ENCODE data around the gene KPNA3.

KPNA3 gene

DNA sequence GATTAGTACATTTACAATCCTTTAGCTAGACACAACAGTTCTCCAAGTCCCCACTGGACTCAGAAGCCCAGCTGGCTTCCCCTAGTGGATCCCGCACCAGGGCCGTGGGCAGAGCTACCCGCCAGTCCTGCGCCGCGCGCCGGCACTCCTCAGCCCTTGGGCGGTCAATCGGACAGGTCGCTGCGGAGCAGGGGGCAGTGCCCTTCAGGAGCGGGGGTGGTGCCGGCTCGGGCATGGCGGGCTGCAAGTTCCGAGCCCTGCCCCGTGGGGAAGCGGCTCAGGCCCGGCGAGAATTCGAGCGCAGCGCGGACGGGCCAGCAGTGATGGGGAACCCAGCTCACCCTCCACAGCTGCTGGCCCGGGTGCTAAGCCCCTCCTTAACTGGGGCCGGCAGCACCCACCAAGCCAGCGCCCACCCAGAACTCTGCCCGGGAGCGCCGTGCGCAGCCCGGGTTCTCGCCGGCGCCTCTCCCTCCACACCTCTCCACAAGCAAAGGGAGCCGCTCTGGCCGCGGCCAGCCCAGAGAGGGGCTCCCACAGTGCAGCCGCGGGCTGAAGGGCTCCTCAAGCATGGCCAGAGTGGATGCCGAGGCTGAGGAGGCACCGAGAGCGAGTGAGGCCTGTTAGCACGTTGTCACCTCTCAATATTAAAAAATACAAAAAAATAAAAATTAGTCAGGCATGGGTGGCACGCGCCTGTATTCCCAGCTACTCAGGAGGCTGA, 114.1 kb downstream of the KPNA3 start:
- Histone ChIP-seq H2AFZ (ENCODE audit: low read length) (no peak overlapping the region), H3K79me2 (ENCODE audit: insufficient read depth, low read length) (peaks cover 70% of the 10 kb centered on the region), H3K4me3 (ENCODE audit: low read length, poor library complexity, severe bottlenecking) (no peak overlapping the region), H3K4me1 (ENCODE audit: insufficient read depth, low read length, poor library complexity, severe bottlenecking) (peaks cover 3% of the 10 kb centered on the region), H3K9ac (ENCODE audit: low read depth, low read length, poor library complexity, severe bottlenecking) (no peak overlapping the region), H3K9me2 (replicated peaks; ENCODE audit: low read depth, low read length) (no peaks in the 10 kb centered on the region), H3K36me3 (ENCODE audit: insufficient read depth, low read length) (peaks cover 10% of the 10 kb centered on the region; the same call in 1 of the 2 replicates), H3K4me2 (ENCODE audit: low read depth, low read length, poor library complexity, severe bottlenecking) (no peak overlapping the region), H3F3A (ENCODE audit: low read depth) (no peaks in the 10 kb centered on the region), H3K9me3 (ENCODE audit: insufficient read depth, low read depth, low read length) (no peaks in the 10 kb centered on the region), H3K27me3 (ENCODE audit: insufficient read depth, low read length, poor library complexity, severe bottlenecking) (no peaks in the 10 kb centered on the region), H4K20me1 (ENCODE audit: insufficient read depth, low read length, poor library complexity, severe bottlenecking) (peaks cover 38% of the 10 kb centered on the region)
- TF ChIP-seq, protein P1, sequence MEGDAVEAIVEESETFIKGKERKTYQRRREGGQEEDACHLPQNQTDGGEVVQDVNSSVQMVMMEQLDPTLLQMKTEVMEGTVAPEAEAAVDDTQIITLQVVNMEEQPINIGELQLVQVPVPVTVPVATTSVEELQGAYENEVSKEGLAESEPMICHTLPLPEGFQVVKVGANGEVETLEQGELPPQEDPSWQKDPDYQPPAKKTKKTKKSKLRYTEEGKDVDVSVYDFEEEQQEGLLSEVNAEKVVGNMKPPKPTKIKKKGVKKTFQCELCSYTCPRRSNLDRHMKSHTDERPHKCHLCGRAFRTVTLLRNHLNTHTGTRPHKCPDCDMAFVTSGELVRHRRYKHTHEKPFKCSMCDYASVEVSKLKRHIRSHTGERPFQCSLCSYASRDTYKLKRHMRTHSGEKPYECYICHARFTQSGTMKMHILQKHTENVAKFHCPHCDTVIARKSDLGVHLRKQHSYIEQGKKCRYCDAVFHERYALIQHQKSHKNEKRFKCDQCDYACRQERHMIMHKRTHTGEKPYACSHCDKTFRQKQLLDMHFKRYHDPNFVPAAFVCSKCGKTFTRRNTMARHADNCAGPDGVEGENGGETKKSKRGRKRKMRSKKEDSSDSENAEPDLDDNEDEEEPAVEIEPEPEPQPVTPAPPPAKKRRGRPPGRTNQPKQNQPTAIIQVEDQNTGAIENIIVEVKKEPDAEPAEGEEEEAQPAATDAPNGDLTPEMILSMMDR (conservative IDR thresholded peaks at IDR 0.05; ENCODE audit: low read length), result no peak
- TF ChIP-seq EZH2phosphoT487 (IDR thresholded peaks at IDR 0.05; ENCODE audit: borderline replicate concordance), result no peak

DNA sequence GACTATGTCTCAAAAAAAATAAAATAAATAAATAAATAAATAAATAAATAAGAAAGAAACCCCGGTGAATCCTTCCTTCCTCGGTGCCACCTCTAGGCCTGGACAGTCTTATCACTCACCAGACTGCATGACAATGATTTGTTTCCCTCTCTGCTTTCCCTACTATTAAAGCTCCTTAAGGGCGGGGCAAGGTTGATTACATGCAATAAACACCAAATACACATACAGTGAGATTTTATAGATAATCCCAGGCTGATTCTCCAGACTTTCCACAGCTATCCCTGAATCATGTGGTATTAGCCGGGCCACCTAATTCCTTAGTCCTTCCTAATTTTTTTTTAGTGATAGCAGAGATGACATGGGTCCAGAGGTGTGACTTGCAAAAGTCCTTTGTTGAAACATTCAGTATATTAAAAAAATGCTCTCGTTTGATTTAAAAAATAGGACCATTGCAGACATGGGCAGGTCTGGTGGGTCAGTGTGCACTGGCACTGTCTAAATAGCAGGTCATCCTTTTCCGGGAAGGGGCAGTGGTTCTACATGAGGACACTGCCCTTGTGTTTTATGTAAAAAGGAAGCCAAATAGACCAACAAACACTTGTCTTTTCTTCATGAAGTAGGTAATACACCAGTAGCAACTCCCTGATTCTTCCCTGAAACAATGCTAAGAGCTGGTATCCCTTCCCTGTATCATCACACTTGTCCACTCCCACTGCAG, 115.7 kb downstream of the KPNA3 start:
- Histone ChIP-seq H3F3A (ENCODE audit: low read depth) (no peaks in the 10 kb centered on the region), H3K9ac (ENCODE audit: low read depth, low read length, poor library complexity, severe bottlenecking) (no peak overlapping the region), H3K36me3 (ENCODE audit: insufficient read depth, low read length) (peaks cover 10% of the 10 kb centered on the region; the same call in 1 of the 2 replicates), H3K79me2 (ENCODE audit: insufficient read depth, low read length) (peaks cover 58% of the 10 kb centered on the region), H3K4me3 (ENCODE audit: low read length, poor library complexity, severe bottlenecking) (no peak overlapping the region), H3K27me3 (ENCODE audit: insufficient read depth, low read length, poor library complexity, severe bottlenecking) (no peaks in the 10 kb centered on the region), H4K20me1 (ENCODE audit: insufficient read depth, low read length, poor library complexity, severe bottlenecking) (peaks cover 34% of the 10 kb centered on the region), H3K9me2 (replicated peaks; ENCODE audit: low read depth, low read length) (no peaks in the 10 kb centered on the region), H3K9me3 (ENCODE audit: insufficient read depth, low read depth, low read length) (no peaks in the 10 kb centered on the region), H3K4me1 (ENCODE audit: insufficient read depth, low read length, poor library complexity, severe bottlenecking) (peaks cover under 1% of the 10 kb centered on the region), H2AFZ (ENCODE audit: low read length) (no peak overlapping the region), H3K4me2 (ENCODE audit: low read depth, low read length, poor library complexity, severe bottlenecking) (no peak overlapping the region)
- no peak for TF ChIP-seq EZH2phosphoT487 (IDR thresholded peaks at IDR 0.05; ENCODE audit: borderline replicate concordance)
- TF ChIP-seq, protein P1 (conservative IDR thresholded peaks at IDR 0.05; ENCODE audit: low read length), result no peak

DNA sequence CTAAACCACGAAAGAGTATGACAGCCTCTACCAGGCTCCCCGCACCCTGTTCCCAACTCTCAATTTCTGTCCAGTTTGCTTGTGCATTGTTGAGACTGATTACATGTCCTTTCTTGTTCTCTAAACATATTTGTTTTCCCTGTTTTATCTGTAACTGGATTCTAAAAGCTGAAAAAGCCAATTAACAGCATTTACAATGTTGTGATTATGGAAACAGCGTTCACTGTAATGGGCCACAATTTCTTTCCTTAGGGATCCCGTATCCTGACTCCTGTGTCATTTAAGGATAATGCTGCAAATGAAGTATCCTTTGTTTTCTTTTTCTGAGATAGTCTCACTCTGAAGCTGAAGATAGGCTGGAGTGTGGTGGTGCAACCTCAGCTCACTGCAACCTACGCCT, 121.7 kb downstream of the KPNA3 start:
- Histone ChIP-seq H3K9me2 (replicated peaks; ENCODE audit: low read depth, low read length) (no peaks in the 10 kb centered on the region), H3K79me2 (ENCODE audit: insufficient read depth, low read length) (peaks cover 19% of the 10 kb centered on the region), H3K27me3 (ENCODE audit: insufficient read depth, low read length, poor library complexity, severe bottlenecking) (no peaks in the 10 kb centered on the region), H3K4me2 (ENCODE audit: low read depth, low read length, poor library complexity, severe bottlenecking) (no peak overlapping the region), H2AFZ (ENCODE audit: low read length) (no peak overlapping the region), H3F3A (ENCODE audit: low read depth) (no peaks in the 10 kb centered on the region), H3K36me3 (ENCODE audit: insufficient read depth, low read length) (peaks cover 27% of the 10 kb centered on the region; the same call in 1 of the 2 replicates), H3K9ac (ENCODE audit: low read depth, low read length, poor library complexity, severe bottlenecking) (no peak overlapping the region), H3K4me1 (ENCODE audit: insufficient read depth, low read length, poor library complexity, severe bottlenecking) (no peaks in the 10 kb centered on the region), H3K4me3 (ENCODE audit: low read length, poor library complexity, severe bottlenecking) (no peak overlapping the region), H4K20me1 (ENCODE audit: insufficient read depth, low read length, poor library complexity, severe bottlenecking) (peaks cover 19% of the 10 kb centered on the region), H3K9me3 (ENCODE audit: insufficient read depth, low read depth, low read length) (no peaks in the 10 kb centered on the region)
- no peak for TF ChIP-seq EZH2phosphoT487 (IDR thresholded peaks at IDR 0.05; ENCODE audit: borderline replicate concordance)
- TF ChIP-seq, protein P1 (conservative IDR thresholded peaks at IDR 0.05; ENCODE audit: low read length), result no peak

Measured in Loucy (cell line).